ENCODE data around the gene CSPG4. TPM values are rescaled to one million over a fixed set of nuclear protein-coding genes. Genes with fewer than 3 reads are reported as not detected.

The CSPG4 gene
- total and polyA plus RNA-seq, 3 donors from 2014 or later = 4.4 to 6.5 (median 5.2) TPM

DNA sequence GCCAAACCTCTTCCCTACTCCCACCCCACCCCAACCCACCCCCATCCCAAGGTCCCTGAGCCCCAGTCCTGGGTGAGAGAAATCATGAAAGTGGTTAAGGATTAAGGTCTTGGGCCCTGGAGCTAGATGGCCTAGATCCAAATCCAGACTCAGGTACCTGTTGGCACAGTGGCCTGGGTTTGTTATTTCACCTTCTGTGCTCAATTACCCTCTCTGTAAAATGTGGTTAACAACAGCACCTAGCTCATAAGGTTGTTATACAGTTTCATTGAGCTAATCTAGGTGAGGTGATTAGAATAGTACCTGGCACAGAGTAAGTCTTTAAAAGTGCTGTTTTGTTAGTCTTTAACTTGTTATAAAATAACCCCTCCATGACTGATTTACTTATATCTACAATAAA lies 80.7 kb downstream of the CSPG4 start:
- no peaks in the 10 kb centered on the region for H3K9me3 ChIP-seq
- H3K4me1 ChIP-seq = no peaks in the 10 kb centered on the region
- H3K27me3 ChIP-seq = no peaks in the 10 kb centered on the region
- no peaks in the 10 kb centered on the region for H3K36me3 ChIP-seq (ENCODE audit: low read depth, missing control alignments)
- H3K27ac ChIP-seq = no peak overlapping the region
- no peak for TF ChIP-seq POLR2A (IDR thresholded peaks at IDR 0.05)
- TF ChIP-seq, protein P1, sequence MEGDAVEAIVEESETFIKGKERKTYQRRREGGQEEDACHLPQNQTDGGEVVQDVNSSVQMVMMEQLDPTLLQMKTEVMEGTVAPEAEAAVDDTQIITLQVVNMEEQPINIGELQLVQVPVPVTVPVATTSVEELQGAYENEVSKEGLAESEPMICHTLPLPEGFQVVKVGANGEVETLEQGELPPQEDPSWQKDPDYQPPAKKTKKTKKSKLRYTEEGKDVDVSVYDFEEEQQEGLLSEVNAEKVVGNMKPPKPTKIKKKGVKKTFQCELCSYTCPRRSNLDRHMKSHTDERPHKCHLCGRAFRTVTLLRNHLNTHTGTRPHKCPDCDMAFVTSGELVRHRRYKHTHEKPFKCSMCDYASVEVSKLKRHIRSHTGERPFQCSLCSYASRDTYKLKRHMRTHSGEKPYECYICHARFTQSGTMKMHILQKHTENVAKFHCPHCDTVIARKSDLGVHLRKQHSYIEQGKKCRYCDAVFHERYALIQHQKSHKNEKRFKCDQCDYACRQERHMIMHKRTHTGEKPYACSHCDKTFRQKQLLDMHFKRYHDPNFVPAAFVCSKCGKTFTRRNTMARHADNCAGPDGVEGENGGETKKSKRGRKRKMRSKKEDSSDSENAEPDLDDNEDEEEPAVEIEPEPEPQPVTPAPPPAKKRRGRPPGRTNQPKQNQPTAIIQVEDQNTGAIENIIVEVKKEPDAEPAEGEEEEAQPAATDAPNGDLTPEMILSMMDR (IDR thresholded peaks at IDR 0.05) = no peak
- no peak for DNase-seq
- intact Hi-C loops (cut with DNase I; ENCODE audit: low total_unique reads) = no loop called here
- H3K4me3 ChIP-seq = no peak overlapping the region

DNA sequence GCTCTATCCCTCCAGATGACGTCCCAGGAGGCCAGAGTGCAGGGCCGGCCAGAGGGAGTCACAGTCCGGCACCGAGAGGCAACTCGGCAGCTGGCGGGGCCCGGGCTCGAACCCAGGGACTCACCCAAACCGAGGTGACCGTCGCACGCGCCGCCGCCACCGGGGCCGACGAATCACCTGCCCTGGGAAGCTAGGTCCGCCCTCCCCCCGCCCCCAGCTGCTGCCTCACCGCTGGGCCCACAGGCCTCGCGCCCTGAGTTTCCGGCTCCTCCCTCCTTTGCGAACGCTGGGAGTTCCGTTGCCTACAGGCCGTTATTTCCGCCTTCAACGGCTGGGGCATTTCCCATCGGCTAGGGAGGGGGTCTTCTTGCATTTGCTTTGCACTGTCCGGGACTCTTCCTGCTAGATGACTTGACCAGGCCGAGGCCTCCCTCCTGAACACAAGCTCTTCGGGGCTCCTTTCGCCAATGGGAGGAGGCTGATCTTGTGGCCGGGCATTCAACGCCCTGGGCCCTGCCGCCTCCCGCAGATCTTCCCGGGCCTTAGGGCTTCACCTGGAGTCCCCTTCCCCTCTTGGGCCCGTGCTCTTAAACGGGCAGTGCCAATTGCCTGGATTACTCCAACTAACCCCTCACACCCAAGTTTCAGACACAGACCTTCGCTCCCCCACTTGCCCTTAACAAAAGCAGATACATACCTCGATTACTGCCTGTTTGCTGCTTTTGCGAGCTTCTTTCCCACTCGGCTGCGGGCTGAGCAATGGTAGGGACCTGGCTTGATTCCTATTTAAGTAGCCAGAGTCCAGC lies 86.9 kb downstream of the CSPG4 start, which contains the start of gene SNUPN:
TSS of gene SNUPN (minus strand) at position 184 of the 806 bp plus-strand sequence. CDS start 4,674 bp downstream, outside the sequence.
- Histone ChIP-seq H3K9me3 (no peaks in the 10 kb centered on the region), H3K36me3 (ENCODE audit: low read depth, missing control alignments) (no peaks in the 10 kb centered on the region), H3K4me1 (peaks cover 10% of the 10 kb centered on the region), H3K27ac (peak within 1 kb of the TSS; percentile 91 to 96), H3K27me3 (no peaks in the 10 kb centered on the region), H3K4me3 (peak within 1 kb of the TSS; percentile 77 to 99)
- intact Hi-C loops (cut with DNase I; ENCODE audit: low total_unique reads) = loop anchor here (10.0 kb wide), 1 partner anchor 261 kb away; the partner anchor contains the start of gene MAN2C1
- DNase-seq = peak; percentile 97
- TF ChIP-seq POLR2A (IDR thresholded peaks at IDR 0.05) = peak; percentile 28
- TF ChIP-seq, protein P1 (IDR thresholded peaks at IDR 0.05) = peak in 1 of 3 experiments; percentile 22
- 1 to 2% methylated on average over 16 to 39 of the region's 47 CpGs for WGBS, 2 donors

Other genes with a start within 250 kb of the CSPG4 start
- 10 to 100 TPM; 14.1 to 16.3 TPM for gene PTPN9, start 133.5 kb downstream of the CSPG4 start, total RNA-seq
- 20.3 TPM for gene PTPN9, start 133.5 kb downstream of the CSPG4 start, polyA plus RNA-seq (ENCODE audit: insufficient read depth, low read depth, low replicate concordance)
- gene SNUPN, start 87.1 kb downstream of the CSPG4 start, total RNA-seq = 10 to 100 TPM; 37.0 to 44.6 TPM
- 97.5 TPM for gene SNUPN, start 87.1 kb downstream of the CSPG4 start, polyA plus RNA-seq (ENCODE audit: insufficient read depth, low read depth, low replicate concordance)
- gene IMP3, start 72.6 kb downstream of the CSPG4 start, total RNA-seq = 100 to 1,000 TPM in 1 of 2 donors, 10 to 100 TPM in 1; 87.5 to 111 TPM
- gene IMP3, start 72.6 kb downstream of the CSPG4 start, polyA plus RNA-seq (ENCODE audit: insufficient read depth, low read depth, low replicate concordance) = 32.6 TPM
- 10 to 100 TPM in 1 of 2 donors, 1 to 10 TPM in 1; 8.3 to 11.5 TPM for gene SNX33, start 64.9 kb downstream of the CSPG4 start, total RNA-seq
- gene SNX33, start 64.9 kb downstream of the CSPG4 start, polyA plus RNA-seq (ENCODE audit: insufficient read depth, low read depth, low replicate concordance) = 10.5 TPM
- 10 to 100 TPM; 36.4 to 43.8 TPM for gene UBE2Q2, start 130.6 kb upstream of the CSPG4 start, total RNA-seq
- 44.8 TPM for gene UBE2Q2, start 130.6 kb upstream of the CSPG4 start, polyA plus RNA-seq (ENCODE audit: insufficient read depth, low read depth, low replicate concordance)
- 10 to 100 TPM; 16.8 to 23.2 TPM for gene FBXO22, start 191.0 kb upstream of the CSPG4 start, total RNA-seq
- 25.7 TPM for gene FBXO22, start 191.0 kb upstream of the CSPG4 start, polyA plus RNA-seq (ENCODE audit: insufficient read depth, low read depth, low replicate concordance)